ENCODE results near the gene DOCK2.

The DOCK2 gene

GRCh38 chr5:169871826-169872490, 234.9 kb downstream of the DOCK2 start:
- no peak for DNase-seq

- DNase-seq: no peak
Measured at GRCh38 chr5:169873642-169874041, 236.6 kb downstream of the DOCK2 start.

GRCh38 chr5:169874621-169875020, 237.5 kb downstream of the DOCK2 start:
- no peak for DNase-seq

GRCh38 chr5:169875091-169875728, 238.1 kb downstream of the DOCK2 start:
- DNase-seq: no peak

GRCh38 chr5:169875731-169876130, 238.7 kb downstream of the DOCK2 start:
- DNase-seq: no peak

GRCh38 chr5:169876386-169876785, 239.3 kb downstream of the DOCK2 start:
- DNase-seq: no peak

- no peak for DNase-seq
Measured at GRCh38 chr5:169880012-169880663, 243.1 kb downstream of the DOCK2 start.

GRCh38 chr5:169880785-169881184, 243.7 kb downstream of the DOCK2 start:
- DNase-seq: no peak

- DNase-seq: no peak
Measured at GRCh38 chr5:169881702-169882303, 244.7 kb downstream of the DOCK2 start.

- no peak for DNase-seq
Measured at GRCh38 chr5:169886033-169886432, 249.0 kb downstream of the DOCK2 start.

GRCh38 chr5:169886677-169887076, 249.6 kb downstream of the DOCK2 start:
- no peak for DNase-seq

GRCh38 chr5:169889572-169889971, 252.5 kb downstream of the DOCK2 start:
- no peak for DNase-seq

GRCh38 chr5:169893010-169893409, 255.9 kb downstream of the DOCK2 start:
- no peak for DNase-seq

GRCh38 chr5:169893571-169893970, 256.5 kb downstream of the DOCK2 start:
- no peak for DNase-seq

GRCh38 chr5:169895926-169896325, 258.9 kb downstream of the DOCK2 start:
- DNase-seq: no peak

GRCh38 chr5:169897481-169897880, 260.4 kb downstream of the DOCK2 start:
- DNase-seq: no peak

- DNase-seq: no peak
Measured at GRCh38 chr5:169901896-169902295, 264.8 kb downstream of the DOCK2 start.

GRCh38 chr5:169904059-169904458, 267.0 kb downstream of the DOCK2 start:
- DNase-seq: no peak

GRCh38 chr5:169904508-169904907, 267.4 kb downstream of the DOCK2 start:
- no peak for DNase-seq

GRCh38 chr5:169905017-169905416, 267.9 kb downstream of the DOCK2 start:
- no peak for DNase-seq

GRCh38 chr5:169906745-169907649, 269.9 kb downstream of the DOCK2 start:
- no peak for DNase-seq

- no peak for DNase-seq
Measured at GRCh38 chr5:169908864-169909263, 271.8 kb downstream of the DOCK2 start.

GRCh38 chr5:169909945-169910344, 272.9 kb downstream of the DOCK2 start:
- no peak for DNase-seq
